Neural cell (in vitro differentiated cells): ENCODE measurements around the gene RD3L. TPM values are rescaled to one million over a fixed set of nuclear protein-coding genes. Genes with fewer than 3 reads are reported as not detected.

Source experiments
- H2AFZ ChIP-seq: fragments of 200-600, 300-800 bp; sonication (generic), shearing (Covaris generic); 2 replicates; pipeline ENCODE4 v1.6.0; 2014; ENCODE audit warnings: low read depth, mild to moderate bottlenecking, antibody characterized with exemption, low read length, moderate library complexity
- H3F3A ChIP-seq: fragments of 200-600 bp; shearing (Covaris generic); 2 replicates; pipeline ENCODE4 v1.6.1; 2016; ENCODE audit warnings: mild to moderate bottlenecking, moderate library complexity, mixed read lengths, antibody characterized with exemption, low read length; ENCODE audit not compliant: insufficient read depth, poor library complexity, severe bottlenecking
- H3K27ac ChIP-seq: fragments of 200-600, 300-800 bp; sonication (generic), shearing (Covaris generic); 2 replicates; pipeline ENCODE4 v1.5.1; 2014; ENCODE audit warnings: mild to moderate bottlenecking, low read length, moderate library complexity
- H3K27me3 ChIP-seq: fragments of 300-800, 200-600 bp; sonication (generic), shearing (Covaris generic); 2 replicates; pipeline ENCODE4 v1.6.0; 2014; ENCODE audit warnings: mild to moderate bottlenecking, low read depth, low read length, moderate library complexity; ENCODE audit not compliant: insufficient read depth
- H3K36me3 ChIP-seq: fragments of 300-800, 200-600 bp; sonication (generic), shearing (Covaris generic); 2 replicates; pipeline ENCODE4 v1.5.1; 2014; ENCODE audit warnings: mild to moderate bottlenecking, antibody characterized with exemption, low read length, moderate library complexity; ENCODE audit not compliant: insufficient read depth
- H3K4me2 ChIP-seq: fragments of 300-800, 200-600 bp; sonication (generic), shearing (Covaris generic); 2 replicates; pipeline ENCODE4 v1.6.0; 2014; ENCODE audit warnings: mild to moderate bottlenecking, low read length
- H3K4me3 ChIP-seq: fragments of 300-800, 200-600 bp; sonication (generic), shearing (Covaris generic); 2 replicates; pipeline ENCODE4 v1.5.1; 2014; ENCODE audit warnings: mild to moderate bottlenecking, low read length, moderate library complexity
- H3K79me2 ChIP-seq: fragments of 200-600 bp; shearing (Covaris generic); replicated peaks from 2 replicates; pipeline ENCODE4 v1.6.0; 2014; ENCODE audit warnings: mild to moderate bottlenecking, low read length, moderate library complexity; ENCODE audit not compliant: insufficient read depth
- H3K9ac ChIP-seq: fragments of 300-800, 200-600 bp; sonication (generic), shearing (Covaris generic); 2 replicates; pipeline ENCODE4 v1.6.1; 2016; ENCODE audit warnings: mild to moderate bottlenecking, low read length, mixed read lengths
- H3K9me2 ChIP-seq: fragments of 200-600 bp; shearing (Covaris generic); 2 replicates; pipeline ENCODE4 v1.6.1; 2016; ENCODE audit warnings: mild to moderate bottlenecking, low read length, mixed read lengths; ENCODE audit not compliant: insufficient read depth
- H3K9me3 ChIP-seq: fragments of 200-600, 300-800 bp; sonication (generic), shearing (Covaris generic); 2 replicates; pipeline ENCODE4 v1.6.1; 2016; ENCODE audit warnings: mild to moderate bottlenecking, mixed run types, low read length, moderate library complexity, mixed read lengths
- H4K20me1 ChIP-seq: fragments of 200-600 bp; shearing (Covaris generic); 2 replicates; pipeline ENCODE4 v1.6.1; 2016; ENCODE audit warnings: mild to moderate bottlenecking, mixed run types; ENCODE audit not compliant: insufficient read depth
- CTCF ChIP-seq: fragments of 450-650 bp; IDR thresholded peaks from 2 replicates; pipeline ENCODE4 v1.5.1; 2014; ENCODE audit warnings: antibody characterized with exemption, mild to moderate bottlenecking, moderate library complexity; ENCODE audit not compliant: poor library complexity, severe bottlenecking
- EP300 ChIP-seq: fragments of 450-650 bp; conservative IDR thresholded peaks from 2 replicates; pipeline ENCODE4 v1.6.1; 2014; ENCODE audit warnings: antibody characterized with exemption, mild to moderate bottlenecking, moderate library complexity; ENCODE audit not compliant: poor library complexity, severe bottlenecking
- EZH2 ChIP-seq: fragments of 200-600, 300-800 bp; shearing (Covaris generic), sonication (generic); IDR thresholded peaks from 2 replicates; pipeline ENCODE4 v1.6.1; 2014; ENCODE audit warnings: antibody characterized with exemption, low read length, borderline replicate concordance, mild to moderate bottlenecking; ENCODE audit not compliant: insufficient read depth, poor library complexity, severe bottlenecking
- MXI1 ChIP-seq: fragments of 450-650 bp; conservative IDR thresholded peaks from 2 replicates; pipeline ENCODE4 v1.6.1; 2014; ENCODE audit warnings: antibody characterized with exemption, mild to moderate bottlenecking; ENCODE audit not compliant: poor library complexity, severe bottlenecking
- POLR2AphosphoS5 ChIP-seq: IDR thresholded peaks from 2 replicates; pipeline ENCODE4 v1.6.1; 2012
- RAD21 ChIP-seq: fragments of 450-650 bp; conservative IDR thresholded peaks from 2 replicates; pipeline ENCODE4 v1.6.1; 2014; ENCODE audit warnings: antibody characterized with exemption, mild to moderate bottlenecking, moderate library complexity
- REST ChIP-seq: IDR thresholded peaks from 2 replicates; pipeline ENCODE4 v1.6.1; 2012; ENCODE audit warnings: borderline replicate concordance
- SMC3 ChIP-seq: fragments of 450-650 bp; conservative IDR thresholded peaks from 2 replicates; pipeline ENCODE4 v1.6.1; 2014; ENCODE audit warnings: antibody characterized with exemption, mild to moderate bottlenecking, moderate library complexity; ENCODE audit not compliant: poor library complexity
- TAF1 ChIP-seq: IDR thresholded peaks from 2 replicates; pipeline ENCODE4 v1.6.1; 2012; ENCODE audit warnings: low read depth
- polyA plus RNA-seq: library from polyadenylated mRNA; depleted of rRNA; stranded (reverse); fragments of >200 nt; gene quantifications from 2 replicates; pipeline ENCODE4 v1.2.3, GENCODE V29; 2014

The RD3L gene
- polyA plus RNA-seq, 1 donor from 2014 or later: 0.69 TPM

DNA sequence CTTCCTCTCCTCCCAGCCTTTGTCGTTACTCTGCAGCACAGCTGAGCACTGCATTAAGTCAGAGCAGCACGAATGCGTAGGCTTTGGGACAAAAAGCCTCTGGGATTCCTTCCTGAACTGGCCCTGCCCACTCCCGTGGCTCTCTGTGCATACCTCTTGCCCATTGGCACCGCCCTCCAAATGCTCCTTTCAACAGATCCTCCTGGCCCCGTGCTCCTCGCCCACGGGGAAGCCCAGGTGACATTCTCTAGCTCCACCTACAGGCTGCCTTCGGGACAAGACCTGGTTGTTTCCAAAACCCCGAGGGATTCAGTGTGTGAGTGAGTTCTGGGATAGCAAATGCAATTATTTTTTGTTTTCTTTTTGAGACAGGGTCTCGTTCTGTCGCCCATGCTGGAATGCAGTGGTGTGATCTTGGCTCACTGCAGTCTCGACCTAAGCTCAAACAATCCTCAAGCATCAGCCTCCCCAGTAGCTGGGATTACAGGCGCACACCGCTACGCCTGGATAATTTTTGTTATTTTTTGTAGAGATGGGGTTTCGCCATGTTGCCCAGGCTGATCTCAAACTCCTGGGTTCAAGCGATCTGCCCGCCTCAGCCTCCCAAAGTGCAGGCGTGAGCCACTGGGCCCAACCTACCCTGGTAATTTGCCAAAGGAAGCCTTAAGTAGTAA is 31.9 kb downstream of the RD3L start:
- Histone ChIP-seq H3K27me3 (no peaks in the 10 kb centered on the region), H3F3A (no peaks in the 10 kb centered on the region), H3K9me2 (no peaks in the 10 kb centered on the region), H2AFZ (no peak overlapping the region), H3K4me3 (peak overlapping the region; percentile 40), H3K36me3 (no peaks in the 10 kb centered on the region), H3K9ac (peak overlapping the region; percentile 27), H3K27ac (no peak overlapping the region), H3K9me3 (no peaks in the 10 kb centered on the region), H4K20me1 (no peaks in the 10 kb centered on the region), H3K79me2 (no peaks in the 10 kb centered on the region), H3K4me2 (no peak overlapping the region)
- TF ChIP-seq REST (no peak), EZH2 (no peak), TAF1 (no peak), CTCF (peak; percentile 94), RAD21 (peak; percentile 88), EP300 (no peak), MXI1 (peak; percentile 66), POLR2AphosphoS5 (no peak), SMC3 (peak; percentile 85)

DNA sequence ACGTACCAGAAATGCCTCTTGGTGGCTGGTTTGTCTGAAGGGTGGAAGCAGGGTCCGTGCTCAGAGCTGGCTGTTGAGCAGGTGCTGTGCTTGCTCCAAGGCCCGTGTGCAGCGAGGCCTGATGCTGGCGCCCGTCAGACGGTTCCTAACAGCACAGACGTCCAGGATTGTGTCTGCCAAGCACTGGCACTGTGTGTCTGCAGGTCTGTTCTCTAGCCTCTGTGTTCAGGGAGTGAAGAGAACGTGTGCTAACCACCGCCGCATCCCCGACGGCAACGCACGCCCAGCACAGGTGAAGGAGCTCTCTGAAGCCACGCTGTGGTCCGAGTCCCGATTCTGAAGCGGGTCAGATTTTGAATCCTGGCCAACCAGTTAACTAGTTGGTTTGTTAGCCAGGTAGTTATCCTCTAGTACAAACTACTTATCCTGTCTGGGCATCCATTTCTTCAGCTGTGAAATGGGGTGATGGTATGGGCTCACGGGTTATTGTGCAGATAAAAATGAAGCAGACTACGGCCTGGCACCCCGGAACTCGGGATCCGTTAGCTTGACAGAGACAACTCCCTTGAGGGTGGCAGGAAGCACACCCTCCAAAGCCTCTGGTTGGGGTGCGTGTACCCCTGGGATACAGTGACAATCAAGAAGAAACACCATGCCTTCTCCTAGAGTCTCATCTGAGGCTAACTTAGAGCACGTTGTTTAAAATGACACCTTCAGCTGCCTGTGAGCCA is 32.6 kb downstream of the RD3L start:
- H2AFZ ChIP-seq: no peak overlapping the region
- no peaks in the 10 kb centered on the region for H4K20me1 ChIP-seq
- no peak overlapping the region for H3K27ac ChIP-seq
- no peaks in the 10 kb centered on the region for H3K9me2 ChIP-seq
- no peaks in the 10 kb centered on the region for H3K9me3 ChIP-seq
- peak overlapping the region; percentile 27 for H3K9ac ChIP-seq
- H3K27me3 ChIP-seq: no peaks in the 10 kb centered on the region
- no peaks in the 10 kb centered on the region for H3K79me2 ChIP-seq
- H3K4me2 ChIP-seq: no peak overlapping the region
- no peaks in the 10 kb centered on the region for H3K36me3 ChIP-seq
- H3F3A ChIP-seq: no peaks in the 10 kb centered on the region
- H3K4me3 ChIP-seq: peak overlapping the region; percentile 40
- TF ChIP-seq SMC3: no peak
- TF ChIP-seq POLR2AphosphoS5: no peak
- TF ChIP-seq EZH2: no peak
- no peak for TF ChIP-seq EP300
- no peak for TF ChIP-seq REST
- TF ChIP-seq TAF1: no peak
- no peak for TF ChIP-seq CTCF
- TF ChIP-seq RAD21: no peak
- no peak for TF ChIP-seq MXI1
